Posterior vena cava (tissue), 2 donors: ENCODE results near the gene ANKRD18B. TPM values are rescaled to one million over a fixed set of nuclear protein-coding genes. Genes with fewer than 3 reads are reported as not detected.
"Not testable (repeated sequence)": the region's sequence is repeated elsewhere in the genome, so short reads cannot be mapped to it uniquely, and the experiment has no call there.

Experiments used
- DNase-seq: peaks from one replicate; pipeline ENCODE4 v3.0.0-alpha.2; 2020; ENCODE audit warnings: low spot score
- intact Hi-C, 2 donors: fragments of 100-400 bp; cut with DNase I; formaldehyde crosslinking; loops; one replicate each; pipeline versions ENCODE4 v1.14.1 to v1.14.2; 2022 to 2023
- long read RNA-seq, 2 donors: library from polyadenylated mRNA; unstranded; transcript quantifications; one replicate each; pipeline ENCODE4 v2.0.0, GENCODE V29; 2020 to 2021
- total RNA-seq, 2 donors: library from RNA; stranded (reverse); fragmentation: NEBNext Ultra II Directional; extraction: Animal tissue kit (Norgen Biotek cat#: 25700); gene quantifications; one replicate each; pipeline ENCODE4 v1.2.1, GENCODE V29; 2021
- donor health status: DM: yes; HTN: yes; CAD: no.
- donor health status: DM: yes; HTN: yes; CAD: no.

ANKRD18B gene
- total RNA-seq: not detected
- long read RNA-seq, donor 1: 0 reads
- long read RNA-seq, donor 2: 0 reads

DNA sequence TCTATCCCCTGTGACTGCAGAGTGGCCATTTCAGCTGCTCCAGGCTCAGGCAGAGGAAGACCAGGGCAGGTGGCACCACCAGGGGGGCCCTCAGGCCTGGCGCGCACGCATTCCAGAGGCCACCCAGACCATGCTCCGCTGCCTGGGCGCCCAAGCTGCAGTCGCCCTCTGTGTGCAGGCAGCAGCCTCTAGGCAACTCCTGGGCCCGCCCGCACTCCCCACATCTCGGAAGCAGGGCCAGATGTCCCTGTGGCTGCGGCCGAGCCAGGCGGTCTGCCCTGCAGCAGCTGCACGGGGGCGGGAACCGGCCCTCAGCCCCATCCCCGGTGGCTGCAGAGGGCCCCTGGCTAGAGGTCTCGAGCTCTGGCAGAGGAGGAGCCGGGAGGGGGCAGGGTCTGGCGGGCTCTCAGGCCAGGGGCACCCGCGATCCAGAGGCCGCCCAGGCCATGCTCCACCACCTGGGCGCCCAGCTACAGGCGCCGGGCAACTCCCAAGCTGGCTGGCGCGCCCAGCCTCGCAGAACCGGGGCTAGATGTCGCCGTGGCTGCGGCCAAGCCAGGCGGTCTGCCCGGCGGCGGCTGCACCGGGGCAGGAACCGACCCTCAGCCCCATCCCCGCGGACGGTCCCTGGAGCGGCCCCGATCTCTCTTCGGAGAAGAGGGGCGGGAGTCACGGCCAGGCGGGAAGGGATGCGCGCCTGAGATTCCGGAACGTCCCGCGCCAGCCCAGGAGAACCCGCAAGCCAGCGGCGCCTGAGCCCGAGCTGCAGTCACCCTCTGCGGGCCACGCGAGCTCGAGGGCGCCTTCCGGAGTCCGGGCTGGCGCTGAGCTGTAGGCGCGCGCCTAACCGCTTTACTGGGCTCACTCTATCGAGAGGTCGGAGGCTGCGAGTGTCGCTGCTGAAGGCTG, at the start of gene ANKRD18B:
Gene ANKRD18B, plus strand, starts transcription at position 855 of the 909 bp plus-strand sequence. CDS start 239 bp downstream, outside the sequence.
- not testable (repeated sequence) for DNase-seq

GRCh38 chr9:33475357-33475756, 48.7 kb upstream of the ANKRD18B start:
- DNase-seq: peak; percentile 26
- intact Hi-C loops: no loop called here

More for the DNA sequence above, at the start of gene ANKRD18B:
- intact Hi-C loops: not testable (repeated sequence)

GRCh38 chr9:33476503-33476902, 47.5 kb upstream of the ANKRD18B start:
- peak; percentile 10 for DNase-seq
- intact Hi-C loops: no loop called here

- no peak for DNase-seq
- intact Hi-C loops: no loop called here
Measured at GRCh38 chr9:33480106-33480505, 43.9 kb upstream of the ANKRD18B start.

- DNase-seq: peak; percentile 16
- intact Hi-C loops: no loop called here
Measured at GRCh38 chr9:33480976-33481375, 43.1 kb upstream of the ANKRD18B start.

- intact Hi-C loops, DNase-seq: not testable (repeated sequence)
Measured at GRCh38 chr9:33485312-33485711, 38.7 kb upstream of the ANKRD18B start.

DNA sequence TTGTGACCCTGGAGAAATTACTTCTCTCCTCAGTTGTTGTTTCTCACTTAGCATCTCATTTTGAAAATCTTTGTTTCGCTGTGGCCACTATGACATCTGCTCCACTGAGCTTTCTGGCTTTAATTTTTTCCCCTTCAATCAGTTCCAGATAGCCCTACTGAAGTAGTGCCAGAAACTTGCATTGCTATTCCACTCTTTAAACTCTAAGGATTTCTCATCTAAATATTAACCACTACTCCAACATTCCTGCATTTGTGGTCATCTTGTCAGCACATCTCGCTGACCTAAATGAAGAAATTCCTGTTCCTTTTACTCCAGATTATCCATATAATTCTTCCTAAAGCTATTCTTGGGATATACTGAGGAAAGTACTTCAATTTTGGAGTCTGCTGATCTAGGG, 35.0 kb upstream of the ANKRD18B start:
- no peak for DNase-seq
- intact Hi-C loops: no loop called here

DNA sequence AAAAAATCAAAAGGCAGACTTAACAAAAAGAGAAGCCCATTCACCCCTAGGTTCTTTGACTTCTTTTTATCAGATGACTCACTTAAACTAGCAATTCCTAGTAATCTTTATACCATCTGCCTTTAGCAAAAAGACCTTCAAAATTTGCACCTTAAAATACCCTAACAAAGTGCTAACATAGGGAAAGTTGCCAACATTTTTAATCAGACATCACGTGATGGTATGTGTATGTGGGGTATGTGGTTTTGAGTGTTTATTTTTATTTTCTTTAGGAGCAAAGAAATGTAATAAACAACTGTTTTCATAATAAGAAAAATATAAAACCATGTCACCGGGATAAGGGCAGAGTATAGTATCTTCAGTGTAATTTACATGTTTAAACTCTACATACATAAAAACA, 30.2 kb upstream of the ANKRD18B start:
- DNase-seq: not testable (repeated sequence)

DNA sequence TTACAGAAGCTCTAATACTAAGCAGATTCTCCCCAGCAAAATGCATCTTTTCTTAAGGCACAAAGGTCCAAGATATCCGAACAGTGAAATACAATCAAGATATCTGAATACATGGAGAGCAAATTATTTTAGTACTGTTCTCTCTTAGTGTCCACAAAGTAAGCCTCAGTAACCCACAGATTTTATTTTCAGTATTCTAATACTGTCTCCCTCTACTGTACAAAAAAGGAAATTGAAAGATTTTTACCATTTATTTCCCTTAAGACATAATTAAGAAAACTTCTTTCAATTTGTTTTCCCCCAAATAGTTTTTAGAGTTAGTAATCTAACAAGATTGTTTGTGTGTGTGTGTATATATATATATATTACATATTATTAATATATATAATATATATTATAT, 25.7 kb upstream of the ANKRD18B start:
- no peak for DNase-seq
- intact Hi-C loops: no loop called here

More for the DNA sequence above, 30.2 kb upstream of the ANKRD18B start:
- intact Hi-C loops: loop anchor here in 1 of 2 donors (5.0 kb wide), 1 partner anchor 148 kb away; no protein-coding TSS in a partner anchor

GRCh38 chr9:33506626-33507370, 17.3 kb upstream of the ANKRD18B start:
- intact Hi-C loops: no loop called here
- no peak for DNase-seq

- intact Hi-C loops: no loop called here
- DNase-seq: peak; percentile 85
Measured at GRCh38 chr9:33510262-33511183, 13.5 kb upstream of the ANKRD18B start.

DNA sequence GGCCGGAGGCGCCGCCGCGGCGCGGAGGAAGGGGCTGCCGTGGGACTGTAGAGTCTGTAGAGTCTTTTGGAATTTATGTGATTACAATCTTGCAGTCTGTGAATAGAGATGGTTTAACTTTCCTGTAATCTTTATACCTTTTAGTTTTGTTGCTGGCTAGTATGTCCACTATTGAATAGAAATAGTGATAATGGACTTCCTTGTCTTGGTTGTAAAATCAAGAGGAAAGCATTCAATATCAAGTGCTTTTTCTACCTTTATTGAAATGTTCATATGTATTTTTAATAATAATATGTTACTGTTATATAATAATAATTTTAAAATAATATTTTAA, 12.9 kb upstream of the ANKRD18B start:
- intact Hi-C loops, DNase-seq: not testable (repeated sequence)

DNA sequence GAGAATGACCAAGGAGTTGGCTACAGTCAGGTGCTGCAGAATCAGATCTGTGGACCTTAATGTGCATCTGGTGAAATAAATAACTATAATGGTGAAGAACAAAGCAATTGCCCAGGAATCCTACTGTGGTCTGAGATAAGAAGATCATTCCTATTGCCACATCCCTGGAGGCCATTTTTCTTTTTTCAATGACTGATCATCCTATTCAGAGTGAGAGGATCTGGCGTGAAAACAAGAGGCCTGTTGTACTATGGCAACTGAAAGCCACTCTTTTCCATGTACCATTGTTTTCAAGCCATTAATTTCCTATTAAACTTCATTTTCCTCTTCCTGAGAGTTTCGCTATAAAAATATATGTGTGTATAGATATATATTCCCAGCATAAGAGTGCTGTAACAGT, 11.5 kb upstream of the ANKRD18B start:
- intact Hi-C loops, DNase-seq: not testable (repeated sequence)

- DNase-seq, intact Hi-C loops: not testable (repeated sequence)
Measured at GRCh38 chr9:33515342-33515995, 8.6 kb upstream of the ANKRD18B start.

DNA sequence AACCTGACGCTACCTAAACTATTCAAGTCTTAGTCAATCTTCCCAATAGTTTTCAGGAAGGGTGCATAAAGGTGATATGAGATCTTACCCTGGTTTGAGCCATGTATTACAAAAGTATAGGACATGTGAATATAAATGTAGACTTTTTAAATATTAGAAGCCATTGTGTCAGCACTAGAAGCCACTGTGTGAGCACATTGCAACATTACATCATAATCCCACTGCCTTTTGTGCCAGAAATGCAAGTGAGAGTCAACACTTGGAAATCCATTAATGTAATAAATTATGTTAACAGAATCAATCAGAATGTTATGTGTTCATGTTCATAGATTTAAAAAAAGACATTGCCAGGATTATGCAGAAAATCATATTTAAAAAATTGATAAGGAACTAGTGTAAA, 7.7 kb upstream of the ANKRD18B start:
- DNase-seq, intact Hi-C loops: not testable (repeated sequence)

GRCh38 chr9:33517373-33517772, 6.7 kb upstream of the ANKRD18B start:
- intact Hi-C loops: no loop called here

GRCh38 chr9:33517934-33518577, 6.0 kb upstream of the ANKRD18B start:
- DNase-seq, intact Hi-C loops: not testable (repeated sequence)

More at GRCh38 chr9:33517373-33517772, 6.7 kb upstream of the ANKRD18B start:
- no peak for DNase-seq

GRCh38 chr9:33521861-33522260, 2.2 kb upstream of the ANKRD18B start:
- DNase-seq, intact Hi-C loops: not testable (repeated sequence)
